ENCODE results near the gene VDAC1. TPM values are rescaled to one million over a fixed set of nuclear protein-coding genes. Genes with fewer than 3 reads are reported as not detected.
A peak's percentile ranks its signal among the peaks of the same experiment; 100 is the strongest.

The VDAC1 gene
- total and polyA plus RNA-seq, 2 donors (not counting 1 experiment from before 2014, with no cell fraction given): 27.8 to 60.7 TPM

- peak overlapping the region; percentile 41 for H2AFZ ChIP-seq (ENCODE audit: insufficient read depth, low read depth, low read length, poor library complexity, severe bottlenecking)
- H3K36me3 ChIP-seq (replicated peaks in 1 of 2; ENCODE audit: control extremely low read depth in 1 of 2, control insufficient read depth in 1 of 2, extremely low read depth in 1 of 2, insufficient read depth in 2 of 2, low read length in 1 of 2): no peaks in the 10 kb centered on the region
- POLR2A ChIA-PET: interaction anchor here (0.7 kb wide), 1 partner anchor 12 kb away, joined by 4 read pairs; no protein-coding TSS in a partner anchor
- H3K27me3 Mint-ChIP-seq: no peaks in the 10 kb centered on the region
- peaks cover 3% of the 10 kb centered on the region for H3K9me3 Mint-ChIP-seq (ENCODE audit: insufficient read depth)
- H3K27me3 ChIP-seq (replicated peaks in 1 of 4; ENCODE audit: control extremely low read depth in 1 of 4, control insufficient read depth in 3 of 4, insufficient read depth in 4 of 4, low read length in 3 of 4): no peaks in the 10 kb centered on the region
- H3K4me3 ChIP-seq (ENCODE audit: control extremely low read depth in 1 of 5, extremely low read depth in 1 of 5, insufficient read depth in 1 of 5, low read depth in 2 of 5, low read length in 4 of 5): no peak overlapping the region
- H3K27ac ChIP-seq (ENCODE audit: low read length in 2 of 2): peak overlapping the region; percentile 20 to 23
- peak overlapping the region; percentile 78 for H3K27ac Mint-ChIP-seq
- peak overlapping the region; percentile 15 for H3K4me2 ChIP-seq (replicated peaks; ENCODE audit: low read depth, low read length, poor library complexity, severe bottlenecking)
- TF ChIP-seq EZH2 (IDR thresholded peaks at IDR 0.05; ENCODE audit: borderline replicate concordance, insufficient read depth, low read depth, low read length, poor library complexity, severe bottlenecking): no peak
- TF ChIP-seq, protein P1, sequence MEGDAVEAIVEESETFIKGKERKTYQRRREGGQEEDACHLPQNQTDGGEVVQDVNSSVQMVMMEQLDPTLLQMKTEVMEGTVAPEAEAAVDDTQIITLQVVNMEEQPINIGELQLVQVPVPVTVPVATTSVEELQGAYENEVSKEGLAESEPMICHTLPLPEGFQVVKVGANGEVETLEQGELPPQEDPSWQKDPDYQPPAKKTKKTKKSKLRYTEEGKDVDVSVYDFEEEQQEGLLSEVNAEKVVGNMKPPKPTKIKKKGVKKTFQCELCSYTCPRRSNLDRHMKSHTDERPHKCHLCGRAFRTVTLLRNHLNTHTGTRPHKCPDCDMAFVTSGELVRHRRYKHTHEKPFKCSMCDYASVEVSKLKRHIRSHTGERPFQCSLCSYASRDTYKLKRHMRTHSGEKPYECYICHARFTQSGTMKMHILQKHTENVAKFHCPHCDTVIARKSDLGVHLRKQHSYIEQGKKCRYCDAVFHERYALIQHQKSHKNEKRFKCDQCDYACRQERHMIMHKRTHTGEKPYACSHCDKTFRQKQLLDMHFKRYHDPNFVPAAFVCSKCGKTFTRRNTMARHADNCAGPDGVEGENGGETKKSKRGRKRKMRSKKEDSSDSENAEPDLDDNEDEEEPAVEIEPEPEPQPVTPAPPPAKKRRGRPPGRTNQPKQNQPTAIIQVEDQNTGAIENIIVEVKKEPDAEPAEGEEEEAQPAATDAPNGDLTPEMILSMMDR (IDR thresholded peaks at IDR 0.05): no peak
- H3K9ac ChIP-seq (ENCODE audit: low read length): no peak overlapping the region
- H4K20me1 ChIP-seq (ENCODE audit: control insufficient read depth, insufficient read depth, low read length, poor library complexity, severe bottlenecking): no peaks in the 10 kb centered on the region
- intact Hi-C loops (cut with micrococcal nuclease): no loop called here
- peaks cover 0 to 10% (median 0%) of the 10 kb centered on the region in 3 donors for H3K9me3 ChIP-seq (ENCODE audit: control extremely low read depth in 1 of 3, control insufficient read depth in 2 of 3, insufficient read depth in 1 of 3, low read length in 2 of 3)
- CTCF ChIA-PET: interaction anchor here (2.5 to 4.9 kb wide), 3 partner anchors 389 to 831 kb away, joined by 7 to 87 read pairs (median 10); no protein-coding TSS in a partner anchor
- no peaks in the 10 kb centered on the region for H3K79me2 ChIP-seq (ENCODE audit: control insufficient read depth, insufficient read depth, low read length)
- peak overlapping the region; percentile 13 for H3K4me3 Mint-ChIP-seq
- ATAC-seq (ENCODE audit: low read depth) (no peak), DNase-seq (no peak)
- H3K4me1 Mint-ChIP-seq: peaks cover 63% of the 10 kb centered on the region
- 100% methylated on average over 3 of the region's 8 CpGs for whole genome bisulfite sequencing (ENCODE audit: insufficient coverage)
- H3K4me1 ChIP-seq (ENCODE audit: control insufficient read depth in 2 of 2, insufficient read depth in 2 of 2, low read length in 2 of 2): peaks cover 60 to 76% of the 10 kb centered on the region in 2 donors
These were observed 63.1 kb downstream of the VDAC1 start for GRCh38 chr5:133941456-133942196.

DNA sequence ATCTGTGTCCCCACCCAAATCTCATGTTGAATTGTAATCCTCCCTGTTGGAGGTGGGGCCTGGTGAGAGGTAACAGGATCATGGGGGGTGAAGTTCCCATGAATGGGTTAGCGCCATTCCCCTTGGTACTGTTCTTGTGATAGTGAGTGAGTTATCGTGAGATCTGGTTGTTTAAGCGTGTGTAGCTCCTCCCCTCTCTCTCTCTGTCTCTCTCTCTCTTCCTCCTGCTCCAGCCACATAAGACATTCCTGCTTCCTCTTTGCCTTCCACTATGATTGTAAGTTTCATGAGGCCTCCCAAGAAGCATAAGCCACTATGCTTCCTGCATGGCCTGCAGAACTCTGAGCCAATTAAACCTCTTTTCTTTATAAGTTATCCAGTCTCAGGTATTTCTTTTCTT, 65.1 kb downstream of the VDAC1 start:
- H3K27ac Mint-ChIP-seq: peak overlapping the region; percentile 99
- no peaks in the 10 kb centered on the region for H3K27me3 Mint-ChIP-seq
- H2AFZ ChIP-seq (ENCODE audit: insufficient read depth, low read depth, low read length, poor library complexity, severe bottlenecking): no peak overlapping the region
- POLR2A ChIA-PET: interaction anchor here (0.7 to 1.6 kb wide), 2 partner anchors 11 to 523 kb away, joined by 3 read pairs; no protein-coding TSS in a partner anchor
- intact Hi-C loops (cut with micrococcal nuclease): loop anchor here (5.0 kb wide), 1 partner anchor 907 kb away; no protein-coding TSS in a partner anchor
- peak overlapping the region; percentile 93 to 99 for H3K27ac ChIP-seq (ENCODE audit: low read length in 2 of 2)
- H3K9ac ChIP-seq (ENCODE audit: low read length): peak overlapping the region; percentile 4
- no peak for TF ChIP-seq EZH2 (IDR thresholded peaks at IDR 0.05; ENCODE audit: borderline replicate concordance, insufficient read depth, low read depth, low read length, poor library complexity, severe bottlenecking)
- TF ChIP-seq, protein P1 (IDR thresholded peaks at IDR 0.05): no peak
- H4K20me1 ChIP-seq (ENCODE audit: control insufficient read depth, insufficient read depth, low read length, poor library complexity, severe bottlenecking): no peaks in the 10 kb centered on the region
- no peaks in the 10 kb centered on the region for H3K27me3 ChIP-seq (replicated peaks in 1 of 4; ENCODE audit: control extremely low read depth in 1 of 4, control insufficient read depth in 3 of 4, insufficient read depth in 4 of 4, low read length in 3 of 4)
- peak overlapping the region; percentile 30 for H3K4me3 Mint-ChIP-seq
- DNase-seq (no peak), ATAC-seq (ENCODE audit: low read depth) (no peak)
- peaks cover 80% of the 10 kb centered on the region for H3K4me1 Mint-ChIP-seq
- peaks cover 79 to 96% of the 10 kb centered on the region in 2 donors for H3K4me1 ChIP-seq (ENCODE audit: control insufficient read depth in 2 of 2, insufficient read depth in 2 of 2, low read length in 2 of 2)
- CTCF ChIA-PET: interaction anchor here (0.6 to 3.1 kb wide), 9 partner anchors 10 to 515 kb away, joined by 3 to 20 read pairs (median 3); no protein-coding TSS in a partner anchor
- H3K79me2 ChIP-seq (ENCODE audit: control insufficient read depth, insufficient read depth, low read length): no peaks in the 10 kb centered on the region
- no peaks in the 10 kb centered on the region for H3K36me3 ChIP-seq (replicated peaks in 1 of 2; ENCODE audit: control extremely low read depth in 1 of 2, control insufficient read depth in 1 of 2, extremely low read depth in 1 of 2, insufficient read depth in 2 of 2, low read length in 1 of 2)
- no CpG with 5 or more reads among the region's 3 CpGs for WGBS (ENCODE audit: insufficient coverage)
- peak overlapping the region; percentile 42 for H3K4me2 ChIP-seq (replicated peaks; ENCODE audit: low read depth, low read length, poor library complexity, severe bottlenecking)
- peaks cover 3% of the 10 kb centered on the region for H3K9me3 Mint-ChIP-seq (ENCODE audit: insufficient read depth)
- peak overlapping the region in 1 of 5 experiments; percentile 22 for H3K4me3 ChIP-seq (ENCODE audit: control extremely low read depth in 1 of 5, extremely low read depth in 1 of 5, insufficient read depth in 1 of 5, low read depth in 2 of 5, low read length in 4 of 5)
- peaks cover 0 to 24% (median 0%) of the 10 kb centered on the region in 3 donors for H3K9me3 ChIP-seq (ENCODE audit: control extremely low read depth in 1 of 3, control insufficient read depth in 2 of 3, insufficient read depth in 1 of 3, low read length in 2 of 3)
